OCI-LY7 (cell line): ENCODE data around the gene DNAJC1. TPM values are rescaled to one million over a fixed set of nuclear protein-coding genes. Genes with fewer than 3 reads are reported as not detected.

Experiments
- BruUV-seq: library from RNA; stranded (reverse); fragments of 400-500 nt; replicated peaks from 2 replicates; lab custom pipeline; 2021; lab: Mats Ljungman, UMichigan
- CTCF ChIA-PET: fragments of 300-600 bp; sonication (Branson Sonifier 250); formaldehyde crosslinking; loops from one replicate; lab custom pipeline; 2022; ENCODE audit warnings: antibody characterized with exemption; ENCODE audit not compliant: unreplicated experiment; lab: Charles Lee
- POLR2A ChIA-PET: fragments of 300-600 bp; sonication (Branson Sonifier 250); formaldehyde crosslinking; loops from one replicate; lab custom pipeline; 2022; ENCODE audit warnings: antibody characterized with exemption; lab: Charles Lee
- DNase-seq: peaks from one replicate; pipeline ENCODE4 v3.0.0-alpha.2; 2015; ENCODE audit warnings: low spot score
- H2AFZ ChIP-seq: fragments of 200-600 bp; sonication (generic), shearing (Covaris generic); 2 replicates; pipeline ENCODE4 v1.6.1; 2014; ENCODE audit warnings: mild to moderate bottlenecking, antibody characterized with exemption, low read length, moderate library complexity
- H3K27ac ChIP-seq: fragments of 200-600 bp; sonication (generic); 2 replicates; pipeline ENCODE4 v1.5.1; 2014; ENCODE audit warnings: mixed run types, low read depth, mild to moderate bottlenecking, moderate library complexity, low read length, inconsistent platforms; ENCODE audit not compliant: poor library complexity, severe bottlenecking
- H3K36me3 ChIP-seq: fragments of 200-600 bp; sonication (generic); 2 replicates; pipeline ENCODE4 v1.6.1; 2014; ENCODE audit warnings: mild to moderate bottlenecking, antibody characterized with exemption, low read length, moderate library complexity, mixed read lengths; ENCODE audit not compliant: insufficient read depth
- H3K4me1 ChIP-seq: fragments of 200-600 bp; sonication (generic); 2 replicates; pipeline ENCODE4 v1.5.1; 2014; ENCODE audit warnings: mild to moderate bottlenecking, low read length; ENCODE audit not compliant: insufficient read depth, poor library complexity, severe bottlenecking
- H3K4me2 ChIP-seq: fragments of 200-600 bp; sonication (generic); 2 replicates; pipeline ENCODE4 v1.6.1; 2014; ENCODE audit warnings: mild to moderate bottlenecking, low read length
- H3K4me3 ChIP-seq: fragments of 200-600 bp; sonication (generic); 2 replicates; pipeline ENCODE4 v1.5.1; 2014; ENCODE audit warnings: mild to moderate bottlenecking, low read depth, low read length; ENCODE audit not compliant: poor library complexity, severe bottlenecking
- H3K79me2 ChIP-seq: fragments of 200-600 bp; sonication (generic); 2 replicates; pipeline ENCODE4 v1.6.1; 2016; ENCODE audit warnings: low read depth, mild to moderate bottlenecking, low read length, moderate library complexity, mixed read lengths; ENCODE audit not compliant: insufficient read depth
- H3K9me2 ChIP-seq: fragments of 200-600 bp; sonication (generic); 2 replicates; pipeline ENCODE4 v1.6.1; 2016; ENCODE audit warnings: mild to moderate bottlenecking, low read length, mixed read lengths; ENCODE audit not compliant: insufficient read depth
- H3K9me3 ChIP-seq: fragments of 200-600 bp; sonication (generic); 2 replicates; pipeline ENCODE4 v1.6.1; 2014; ENCODE audit warnings: mild to moderate bottlenecking, mixed run types, low read length, mixed read lengths
- H4K20me1 ChIP-seq: fragments of 200-600 bp; sonication (generic); 2 replicates; pipeline ENCODE4 v1.6.1; 2014; ENCODE audit warnings: mild to moderate bottlenecking, antibody characterized with exemption, low read length, moderate library complexity, mixed read lengths; ENCODE audit not compliant: insufficient read depth
- CTCF ChIP-seq: fragments of 200-600 bp; sonication (generic); conservative IDR thresholded peaks from 2 replicates; pipeline ENCODE4 v1.5.1; 2014; ENCODE audit warnings: mild to moderate bottlenecking, antibody characterized with exemption, low read length, moderate library complexity, mixed read lengths
- EZH2phosphoT487 ChIP-seq: fragments of 200-600 bp; sonication (generic); IDR thresholded peaks from 2 replicates; pipeline ENCODE4 v1.6.1; 2018; ENCODE audit warnings: low read depth, borderline replicate concordance, mild to moderate bottlenecking, mixed run types, antibody characterized with exemption, low read length, moderate library complexity, mixed read lengths
- intact Hi-C: fragments of 100-400 bp; cut with micrococcal nuclease; formaldehyde crosslinking; loops from one replicate; pipeline ENCODE4 v1.10.0; 2022; ENCODE audit not compliant: unreplicated experiment
- total RNA-seq, 2 experiments: library from RNA; depleted of rRNA in 1 of 2; stranded (reverse); fragments of >200 nt in 1 of 2; shearing (Covaris generic) in 1 of 2; gene quantifications; 2 replicates each; pipeline ENCODE4 v1.2.3, GENCODE V29; 2014 to 2022

DNAJC1 gene
- total RNA-seq, 2 experiments from 2014 or later: 7.1 to 16.9 TPM

DNA sequence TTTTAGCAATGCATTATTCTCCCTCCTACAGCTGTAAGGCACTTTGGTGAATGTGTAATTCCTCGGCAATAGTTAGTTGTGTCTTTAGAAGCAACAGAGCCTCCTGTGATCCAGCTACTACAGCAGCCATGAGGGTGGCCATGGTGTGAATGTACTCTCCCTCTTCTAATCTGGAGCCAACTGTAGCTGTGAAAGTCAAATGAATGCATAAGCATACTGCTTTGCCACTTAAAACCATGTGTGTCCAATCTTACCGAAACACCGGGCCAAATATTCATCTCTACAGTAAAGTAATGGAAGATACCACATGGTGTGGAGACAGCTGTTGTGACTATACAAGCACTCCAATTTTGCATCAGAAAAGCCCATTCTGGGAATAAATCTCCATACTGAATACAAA is 195.0 kb downstream of the DNAJC1 start:
- Histone ChIP-seq H3K4me1 (no peaks in the 10 kb centered on the region), H3K9me3 (no peaks in the 10 kb centered on the region), H4K20me1 (no peaks in the 10 kb centered on the region), H3K27ac (no peak overlapping the region), H3K4me3 (no peak overlapping the region), H2AFZ (no peak overlapping the region), H3K79me2 (no peaks in the 10 kb centered on the region), H3K36me3 (no peaks in the 10 kb centered on the region), H3K9me2 (no peaks in the 10 kb centered on the region), H3K4me2 (no peak overlapping the region)
- ChIA-PET POLR2A (interaction anchor here (1.4 kb wide), 1 partner anchor 34 kb away, joined by 3 read pairs; no protein-coding TSS in a partner anchor), CTCF (interaction anchor here (0.6 kb wide), 1 partner anchor 283 kb away, joined by 5 read pairs; the partner anchor contains the start of gene SKIDA1)
- no TSS peak for BruUV-seq
- TF ChIP-seq CTCF (no peak), EZH2phosphoT487 (no peak)
- intact Hi-C loops: no loop called here
- no peak for DNase-seq

GRCh38 chr10:21807180-21807579 is 196.3 kb downstream of the DNAJC1 start:
- ChIA-PET POLR2A (interaction anchor here (1.2 kb wide), 1 partner anchor 16 kb away, joined by 3 read pairs; no protein-coding TSS in a partner anchor), CTCF (no interaction called here)
- no peak overlapping the region for H2AFZ ChIP-seq
- TF ChIP-seq CTCF: no peak
- H3K79me2 ChIP-seq: no peaks in the 10 kb centered on the region
- H3K9me2 ChIP-seq: no peaks in the 10 kb centered on the region
- H3K9me3 ChIP-seq: no peaks in the 10 kb centered on the region
- no TSS peak for BruUV-seq
- H3K36me3 ChIP-seq: no peaks in the 10 kb centered on the region
- no peaks in the 10 kb centered on the region for H4K20me1 ChIP-seq
- no peaks in the 10 kb centered on the region for H3K4me1 ChIP-seq
- H3K4me3 ChIP-seq: no peak overlapping the region
- intact Hi-C loops: no loop called here
- no peak overlapping the region for H3K27ac ChIP-seq
- no peak for DNase-seq
- H3K4me2 ChIP-seq: no peak overlapping the region

- Histone ChIP-seq H3K27ac (no peak overlapping the region), H3K4me3 (no peak overlapping the region), H3K36me3 (no peaks in the 10 kb centered on the region), H3K4me1 (no peaks in the 10 kb centered on the region), H3K4me2 (no peak overlapping the region), H3K9me3 (no peaks in the 10 kb centered on the region), H3K79me2 (no peaks in the 10 kb centered on the region), H3K9me2 (no peaks in the 10 kb centered on the region), H4K20me1 (no peaks in the 10 kb centered on the region), H2AFZ (no peak overlapping the region)
- ChIA-PET POLR2A (no interaction called here), CTCF (no interaction called here)
- intact Hi-C loops: no loop called here
- no peak for DNase-seq
- no TSS peak for BruUV-seq
- TF ChIP-seq CTCF: no peak
Measured at GRCh38 chr10:21803374-21803773, 200.2 kb downstream of the DNAJC1 start.
